Kidney epithelial cell (primary cell): ENCODE measurements around the gene CMSS1. TPM values are rescaled to one million over a fixed set of nuclear protein-coding genes. Genes with fewer than 3 reads are reported as not detected.

Source experiments
- DNase-seq: peaks from one replicate; pipeline ENCODE4 v3.0.0-alpha.2; 2010; ENCODE audit warnings: low read depth
- H3K27me3 ChIP-seq: 2 replicates; pipeline ENCODE4 v1.6.0; 2011; ENCODE audit warnings: low read length; ENCODE audit not compliant: control insufficient read depth, insufficient read depth
- H3K36me3 ChIP-seq: 2 replicates; pipeline ENCODE4 v1.5.1; 2011; ENCODE audit warnings: low read length; ENCODE audit not compliant: control insufficient read depth, insufficient read depth
- H3K4me3 ChIP-seq: 2 replicates; pipeline ENCODE4 v1.5.1; 2011; ENCODE audit warnings: low read depth, mild to moderate bottlenecking, control low read depth, low read length
- total RNA-seq: library from RNA; depleted of rRNA; stranded (reverse); fragments of >200 nt; gene quantifications from 2 replicates; pipeline ENCODE4 v1.2.3, GENCODE V29; 2015
- TF ChIP-seq, protein P1 (sequence below): IDR thresholded peaks from 2 replicates; pipeline ENCODE4 v1.5.1; 2011; ENCODE audit warnings: mild to moderate bottlenecking, moderate library complexity, low read length, control low read depth, inconsistent platforms; ENCODE audit not compliant: insufficient read depth, poor library complexity, severe bottlenecking

Gene CMSS1
- total RNA-seq, 1 donor from 2014 or later: 36.9 TPM

DNA sequence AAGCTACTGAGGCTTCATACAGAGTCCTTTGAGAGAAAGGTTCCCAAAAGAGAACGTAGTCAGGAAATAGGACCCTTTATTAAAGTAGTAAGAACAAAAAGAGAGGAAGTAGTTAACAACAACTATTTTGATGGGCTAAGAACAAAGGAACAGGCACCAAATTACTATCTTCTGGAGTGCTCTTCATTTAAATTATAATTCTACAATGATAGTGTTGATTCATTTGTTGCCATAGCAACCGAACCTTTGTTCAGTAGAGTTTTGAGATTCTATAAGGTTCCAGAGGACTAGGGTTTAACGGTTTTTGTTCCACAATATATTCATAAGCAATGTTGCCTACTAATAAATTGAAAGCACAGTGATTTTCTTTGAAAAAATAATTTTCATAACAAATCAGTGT lies 78.8 kb downstream of the CMSS1 start:
- no peak for DNase-seq
- no peak overlapping the region for H3K4me3 ChIP-seq
- no peaks in the 10 kb centered on the region for H3K27me3 ChIP-seq
- H3K36me3 ChIP-seq: no peaks in the 10 kb centered on the region
- TF ChIP-seq, protein P1, sequence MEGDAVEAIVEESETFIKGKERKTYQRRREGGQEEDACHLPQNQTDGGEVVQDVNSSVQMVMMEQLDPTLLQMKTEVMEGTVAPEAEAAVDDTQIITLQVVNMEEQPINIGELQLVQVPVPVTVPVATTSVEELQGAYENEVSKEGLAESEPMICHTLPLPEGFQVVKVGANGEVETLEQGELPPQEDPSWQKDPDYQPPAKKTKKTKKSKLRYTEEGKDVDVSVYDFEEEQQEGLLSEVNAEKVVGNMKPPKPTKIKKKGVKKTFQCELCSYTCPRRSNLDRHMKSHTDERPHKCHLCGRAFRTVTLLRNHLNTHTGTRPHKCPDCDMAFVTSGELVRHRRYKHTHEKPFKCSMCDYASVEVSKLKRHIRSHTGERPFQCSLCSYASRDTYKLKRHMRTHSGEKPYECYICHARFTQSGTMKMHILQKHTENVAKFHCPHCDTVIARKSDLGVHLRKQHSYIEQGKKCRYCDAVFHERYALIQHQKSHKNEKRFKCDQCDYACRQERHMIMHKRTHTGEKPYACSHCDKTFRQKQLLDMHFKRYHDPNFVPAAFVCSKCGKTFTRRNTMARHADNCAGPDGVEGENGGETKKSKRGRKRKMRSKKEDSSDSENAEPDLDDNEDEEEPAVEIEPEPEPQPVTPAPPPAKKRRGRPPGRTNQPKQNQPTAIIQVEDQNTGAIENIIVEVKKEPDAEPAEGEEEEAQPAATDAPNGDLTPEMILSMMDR: no peak

DNA sequence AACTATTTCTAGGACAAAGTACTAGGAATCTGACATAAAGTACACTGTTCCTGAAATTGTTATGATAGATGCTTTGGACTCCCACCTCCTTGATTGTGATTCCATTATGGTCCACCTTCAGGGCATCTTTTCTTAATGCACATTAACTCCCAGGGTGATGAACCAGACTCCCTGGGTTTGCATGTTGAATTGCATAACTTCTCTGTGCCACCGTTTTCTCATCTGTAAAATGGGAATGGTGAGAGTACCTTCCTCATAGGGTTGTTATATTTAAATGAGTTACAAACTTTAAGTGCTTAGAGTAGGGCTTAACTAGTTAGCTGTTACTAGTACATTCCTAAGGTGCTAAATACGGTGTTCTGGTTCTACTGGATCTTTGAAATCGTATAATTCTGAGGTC lies 81.9 kb downstream of the CMSS1 start:
- no peak overlapping the region for H3K4me3 ChIP-seq
- no peak for DNase-seq
- no peaks in the 10 kb centered on the region for H3K27me3 ChIP-seq
- TF ChIP-seq, protein P1: no peak
- no peaks in the 10 kb centered on the region for H3K36me3 ChIP-seq

DNA sequence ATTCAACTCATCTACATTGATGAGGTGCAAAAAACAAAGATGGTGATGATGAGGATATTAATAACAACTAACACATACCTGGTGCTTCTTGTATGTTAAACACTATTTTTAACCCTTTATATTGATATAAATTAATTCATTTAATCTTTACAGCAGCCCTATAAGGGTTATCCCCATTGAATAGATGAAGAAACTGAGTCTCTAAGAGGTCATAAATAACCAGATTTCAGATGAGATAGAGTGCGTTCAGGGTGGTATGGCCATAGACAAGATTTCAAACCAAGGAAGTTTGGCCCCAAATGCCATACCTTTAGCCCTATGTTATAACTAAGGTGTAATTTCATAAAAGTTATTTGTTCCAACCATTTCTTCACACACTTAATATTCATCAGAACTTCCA lies 82.6 kb downstream of the CMSS1 start:
- no peak overlapping the region for H3K4me3 ChIP-seq
- no peaks in the 10 kb centered on the region for H3K36me3 ChIP-seq
- no peak for DNase-seq
- TF ChIP-seq, protein P1: no peak
- H3K27me3 ChIP-seq: no peaks in the 10 kb centered on the region

DNA sequence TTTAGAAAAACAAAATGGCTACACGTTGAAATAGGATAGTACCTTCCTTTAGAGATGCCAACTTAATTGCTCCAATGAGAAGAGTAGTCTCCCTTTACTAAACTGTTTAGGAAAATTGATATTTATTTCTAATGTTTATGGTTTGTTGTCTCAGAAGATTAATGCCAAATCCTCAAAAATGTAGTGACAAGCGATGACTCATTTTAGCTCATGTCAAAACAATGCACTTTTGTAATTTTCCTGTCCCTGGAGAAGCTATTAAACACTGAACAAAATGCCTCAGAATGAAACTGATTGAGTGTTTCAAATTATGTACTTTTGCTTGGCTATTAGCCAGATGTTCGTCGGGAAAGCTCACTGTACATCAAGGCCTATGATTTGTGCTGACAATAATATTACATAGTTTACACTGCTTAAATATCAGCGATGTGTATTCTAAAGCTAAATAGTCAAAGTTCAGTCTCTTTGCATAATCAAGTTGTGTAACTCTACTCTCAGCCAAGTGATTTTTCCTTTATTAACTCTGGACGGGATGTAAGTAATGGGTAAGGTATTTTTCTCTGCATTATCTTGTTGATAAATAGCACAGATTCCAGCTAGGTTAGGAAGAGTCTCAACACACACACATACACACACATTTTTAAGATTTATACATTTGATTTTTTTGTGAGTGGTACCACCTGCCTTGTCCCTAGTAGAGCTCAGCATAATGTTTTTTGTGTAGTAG lies 83.7 kb downstream of the CMSS1 start:
- Histone ChIP-seq H3K36me3 (no peaks in the 10 kb centered on the region), H3K4me3 (no peak overlapping the region), H3K27me3 (no peaks in the 10 kb centered on the region)
- no peak for DNase-seq
- TF ChIP-seq, protein P1: no peak

DNA sequence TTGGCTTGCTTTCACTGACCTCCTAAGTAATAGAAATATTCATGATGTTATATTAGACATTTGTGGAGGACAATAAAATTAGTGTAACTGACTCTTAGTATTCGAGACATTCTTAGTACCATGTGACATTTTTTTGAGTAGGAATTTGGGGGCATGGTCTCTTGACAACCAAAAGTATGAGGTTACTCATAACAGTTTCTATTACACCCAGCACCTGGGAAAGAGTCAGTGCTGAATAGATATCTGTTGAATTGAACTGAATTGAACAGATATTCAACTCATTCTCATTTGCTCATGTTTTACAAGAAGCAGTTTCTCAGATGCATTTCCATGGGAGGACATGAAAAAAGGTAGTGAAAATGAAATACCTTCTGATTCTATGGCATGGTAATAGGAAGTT lies 84.4 kb downstream of the CMSS1 start:
- DNase-seq: no peak
- no peaks in the 10 kb centered on the region for H3K27me3 ChIP-seq
- no peak overlapping the region for H3K4me3 ChIP-seq
- no peaks in the 10 kb centered on the region for H3K36me3 ChIP-seq
- TF ChIP-seq, protein P1: no peak

DNA sequence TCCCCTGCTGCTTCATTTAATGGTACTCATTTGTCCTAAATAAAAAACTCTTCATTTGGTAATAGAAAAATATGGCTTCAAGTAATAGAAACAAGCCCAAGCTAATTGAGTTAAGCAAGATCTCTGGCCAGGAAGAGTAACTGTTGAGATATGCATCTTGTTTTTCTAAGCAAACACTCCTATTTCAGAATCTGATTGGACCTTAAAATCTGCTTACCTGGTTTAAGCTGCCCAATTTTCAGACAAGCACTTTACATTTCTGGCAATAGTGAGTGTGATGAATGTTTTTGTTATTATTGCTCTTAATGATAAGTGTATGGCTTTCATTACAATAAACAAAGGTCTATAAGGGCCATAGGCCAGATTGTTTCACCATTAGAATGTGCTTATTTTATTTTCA lies 86.2 kb downstream of the CMSS1 start:
- no peak for DNase-seq
- Histone ChIP-seq H3K27me3 (no peaks in the 10 kb centered on the region), H3K36me3 (no peaks in the 10 kb centered on the region), H3K4me3 (no peak overlapping the region)
- TF ChIP-seq, protein P1: no peak
